ENCODE measurements around the gene PITX2. TPM values are rescaled to one million over a fixed set of nuclear protein-coding genes. Genes with fewer than 3 reads are reported as not detected.
"Not testable (repeated sequence)": the region's sequence is repeated elsewhere in the genome, so short reads cannot be mapped to it uniquely, and the experiment has no call there.

Gene PITX2
- total RNA-seq, 1 donor from 2014 or later, result not detected

GRCh38 chr4:110587666-110588285 lies 35.1 kb downstream of the PITX2 start:
- no peak overlapping the region for H3K27ac ChIP-seq

GRCh38 chr4:110586131-110586850 lies 36.6 kb downstream of the PITX2 start:
- intact Hi-C loops (cut with DNase I), result no loop called here
- Histone ChIP-seq H3K4me3 (no peak overlapping the region), H3K36me3 (no peaks in the 10 kb centered on the region), H3K4me1 (no peaks in the 10 kb centered on the region), H3K27ac (no peak overlapping the region), H3K27me3 (no peaks in the 10 kb centered on the region), H3K9me3 (no peaks in the 10 kb centered on the region)
- DNase-seq (ENCODE audit: low spot score in 2 of 2), result no peak
- peak in 2 of 3 experiments; percentile 20 to 34 for TF ChIP-seq CTCF (IDR thresholded peaks at IDR 0.05)

More at GRCh38 chr4:110587666-110588285, 35.1 kb downstream of the PITX2 start:
- no peak for TF ChIP-seq CTCF (IDR thresholded peaks at IDR 0.05)
- Histone ChIP-seq H3K36me3 (no peaks in the 10 kb centered on the region), H3K4me3 (no peak overlapping the region), H3K9me3 (no peaks in the 10 kb centered on the region), H3K4me1 (no peaks in the 10 kb centered on the region), H3K27me3 (no peaks in the 10 kb centered on the region)
- intact Hi-C loops (cut with DNase I), result no loop called here
- DNase-seq (ENCODE audit: low spot score in 2 of 2), result no peak

- H3K9me3 ChIP-seq; H3K4me1 ChIP-seq; H3K27ac ChIP-seq; intact Hi-C loops (cut with DNase I); H3K27me3 ChIP-seq; H3K36me3 ChIP-seq; DNase-seq (ENCODE audit: low spot score in 2 of 2); H3K4me3 ChIP-seq: not testable (repeated sequence)
Measured at GRCh38 chr4:110576696-110577095, 46.2 kb downstream of the PITX2 start.

Other genes with a start within 250 kb of the PITX2 start
- gene ENPEP, start 146.9 kb downstream of the PITX2 start, total RNA-seq, result 1.7 TPM